GM18867 (cell line): Measurements from ENCODE around the gene LRMDA.
"Not testable (repeated sequence)": the region's sequence is repeated elsewhere in the genome, so short reads cannot be mapped to it uniquely, and the experiment has no call there.

Experiments used
- ATAC-seq: cut with Tn5 transposase; IDR thresholded peaks from one replicate; pipeline ENCODE4 v1.9.1; 2021; ENCODE audit warnings: mild to moderate bottlenecking, moderate library complexity; ENCODE audit not compliant: unreplicated experiment

The LRMDA gene

GRCh38 chr10:75605795-75606194, 174.4 kb downstream of the LRMDA start:
- ATAC-seq = not testable (repeated sequence)

DNA sequence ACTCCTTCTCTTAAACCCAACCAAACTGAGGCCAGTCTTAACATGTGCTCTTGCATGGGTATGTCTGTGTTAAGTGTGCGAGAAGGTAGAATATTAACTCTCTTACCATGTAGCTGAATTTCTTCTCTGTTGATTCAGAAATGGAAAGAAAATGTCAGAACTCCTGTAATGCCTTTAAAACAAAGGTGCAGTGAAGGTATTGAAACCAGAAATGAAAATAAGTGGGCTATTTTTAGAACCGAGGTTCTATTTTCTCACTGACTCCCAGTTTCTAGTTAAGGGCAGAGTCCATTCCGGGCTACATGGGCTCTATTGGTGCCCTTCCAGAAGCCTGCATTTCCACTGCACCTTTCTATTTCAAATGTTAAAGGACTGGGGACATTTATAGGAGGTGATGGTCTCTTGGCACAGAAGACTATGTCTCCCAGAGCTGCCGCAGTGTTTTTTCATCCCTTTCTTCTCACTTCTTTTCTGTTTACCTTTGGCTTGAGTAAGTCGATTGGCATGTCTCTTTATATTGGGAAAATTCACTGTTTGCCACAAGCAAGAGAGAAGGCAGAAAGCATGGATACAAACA, 174.9 kb downstream of the LRMDA start:
- ATAC-seq = peak; percentile 65

DNA sequence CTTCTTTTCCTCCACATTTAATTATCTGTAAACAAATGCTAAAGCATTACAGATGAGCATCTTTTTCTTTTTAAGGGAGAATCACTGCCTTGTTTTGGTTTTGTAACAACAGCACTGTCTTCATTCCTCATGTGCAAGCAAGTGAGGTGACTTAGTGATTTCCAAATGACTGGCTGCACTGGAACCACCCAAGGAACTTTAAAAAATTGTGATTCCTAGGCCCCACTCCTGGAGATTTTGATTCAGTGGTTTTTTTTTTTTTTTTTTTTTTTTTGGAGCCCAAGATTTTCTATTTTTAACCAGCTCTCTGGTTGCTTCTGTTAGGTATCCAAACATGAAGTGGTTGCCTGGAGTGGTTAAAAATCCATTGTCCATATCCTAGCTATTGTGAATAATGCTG, 176.2 kb downstream of the LRMDA start:
- ATAC-seq = no peak

DNA sequence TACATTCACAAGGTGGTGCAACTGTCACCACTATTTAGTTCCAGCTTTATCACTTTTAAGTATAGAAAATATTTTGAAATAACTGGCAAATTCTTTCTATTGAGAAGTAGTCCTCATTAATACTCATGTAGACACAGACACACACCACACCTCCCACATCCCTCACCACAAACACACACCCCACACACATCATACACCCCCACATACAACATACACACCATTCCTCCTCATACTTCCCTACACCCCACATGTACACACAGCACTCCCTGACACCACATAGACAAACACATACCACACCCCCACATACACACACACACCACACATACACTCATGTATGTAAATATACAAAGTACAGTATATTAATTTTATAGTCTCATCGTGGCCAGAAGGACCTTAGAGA, 178.8 kb downstream of the LRMDA start:
- ATAC-seq = no peak

DNA sequence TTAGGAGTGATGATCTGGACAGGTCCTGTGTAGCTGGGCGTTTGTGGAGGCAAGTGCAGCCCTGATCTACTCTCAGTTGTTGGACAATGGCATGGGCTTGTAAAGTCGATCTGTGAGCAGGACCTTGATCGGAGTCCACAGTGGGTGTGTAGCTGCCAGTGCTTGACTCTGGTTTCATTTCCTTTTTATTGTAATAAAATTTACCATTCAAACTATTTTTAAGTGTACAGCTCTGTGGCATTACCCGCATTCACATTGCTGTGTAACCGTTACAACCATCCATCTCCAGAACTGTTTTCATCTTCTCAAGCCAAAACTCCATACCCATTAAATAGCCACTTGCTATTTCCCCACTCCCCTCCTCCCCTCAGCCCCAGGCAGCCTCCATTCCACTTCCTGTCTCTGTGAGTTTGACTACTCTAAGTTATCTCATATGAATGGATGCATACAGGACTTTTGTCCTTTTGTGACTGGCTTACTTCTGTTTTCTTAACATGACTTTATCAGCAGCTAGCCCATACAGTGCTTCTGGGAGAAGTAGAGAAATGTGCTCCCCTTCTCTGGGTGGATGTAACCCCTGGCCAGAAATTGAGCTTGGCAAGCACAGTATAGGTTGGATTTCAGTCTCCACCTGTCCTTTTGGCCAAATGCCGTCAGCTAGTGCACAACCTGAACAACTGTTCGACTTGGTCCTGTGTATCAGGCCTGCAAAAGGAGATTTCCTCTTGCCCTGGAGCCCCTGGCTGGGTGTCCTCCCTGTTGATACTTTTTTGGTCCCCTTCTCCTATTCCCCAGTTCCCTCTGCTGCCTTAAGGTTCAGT, 180.0 kb downstream of the LRMDA start:
- ATAC-seq = peak; percentile 53

GRCh38 chr10:75611993-75612372, 180.6 kb downstream of the LRMDA start:
- no peak for ATAC-seq

DNA sequence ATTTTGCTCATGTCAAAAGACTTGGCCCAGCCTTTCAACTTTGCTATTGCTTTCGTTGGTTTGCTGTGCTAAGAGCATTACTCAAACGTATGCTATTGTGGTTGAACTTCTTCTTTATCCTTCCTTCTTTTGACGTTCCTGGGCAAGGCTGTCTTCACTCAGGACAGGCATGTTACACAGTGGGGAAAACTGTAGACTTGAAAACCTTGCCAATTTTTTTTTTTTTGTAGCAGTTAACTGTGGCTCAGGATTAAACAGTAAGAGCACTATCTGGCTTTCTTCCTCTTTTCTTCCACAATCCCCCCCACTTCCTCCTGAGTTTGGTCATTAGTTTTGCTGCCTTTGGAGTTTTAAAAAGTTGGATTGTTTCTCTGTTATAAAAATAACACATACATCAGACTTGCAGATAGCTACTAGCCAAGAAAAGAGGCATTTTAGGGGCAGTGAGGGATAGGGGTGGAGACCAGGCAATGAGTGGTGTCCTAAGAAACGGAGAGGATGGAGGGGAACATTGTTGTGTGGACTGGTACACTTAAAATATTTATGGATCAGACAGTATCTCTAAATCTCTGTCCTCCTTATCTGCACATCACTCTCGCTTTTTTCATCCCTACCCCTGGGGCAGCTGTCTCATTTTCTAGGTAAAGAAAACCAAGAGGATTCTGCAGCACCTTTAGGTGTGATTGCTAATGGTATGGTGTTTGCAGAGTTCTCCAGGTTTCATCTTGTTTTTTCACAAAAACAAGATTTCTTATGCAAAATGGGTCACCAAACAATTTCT, 181.7 kb downstream of the LRMDA start:
- ATAC-seq = peak; percentile 2

DNA sequence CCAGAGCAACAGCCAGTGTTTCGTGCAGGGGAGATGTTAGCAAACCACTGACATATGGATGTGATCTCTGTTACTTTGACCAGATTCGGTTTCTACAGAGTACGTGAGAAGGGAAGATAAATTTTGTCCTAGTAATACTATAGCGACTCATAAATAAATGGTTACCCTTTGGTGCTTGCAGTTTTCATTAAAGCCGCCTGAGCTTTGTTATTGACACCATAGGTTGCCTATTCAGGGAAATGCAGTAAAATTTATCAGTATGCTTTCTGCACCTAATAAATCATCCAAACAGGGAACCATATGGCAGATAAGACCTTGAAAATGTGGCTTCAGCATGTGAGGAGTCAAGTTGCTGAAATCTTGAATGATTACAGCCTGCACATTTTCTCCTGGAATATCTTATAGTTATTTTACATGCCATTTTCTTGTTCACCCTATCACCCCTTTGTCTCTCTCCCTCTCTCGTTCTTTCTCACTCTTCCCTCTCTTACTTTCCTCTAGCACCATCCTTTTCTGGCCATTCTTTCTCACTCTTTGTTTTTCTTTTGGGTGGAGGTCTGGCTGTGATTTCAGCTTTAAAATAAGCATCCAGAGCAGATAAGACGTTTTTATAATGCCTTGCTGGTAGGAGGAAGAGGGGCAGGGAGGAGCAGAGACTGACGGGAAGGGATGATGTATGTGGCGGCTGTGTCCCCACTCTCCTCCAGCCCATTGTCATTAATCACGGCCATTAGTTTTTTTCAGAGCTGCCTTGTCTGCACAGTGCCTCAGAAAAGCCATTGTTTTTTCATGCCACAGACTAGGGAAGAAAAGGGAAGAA, 182.5 kb downstream of the LRMDA start:
- ATAC-seq = peak; percentile 39

DNA sequence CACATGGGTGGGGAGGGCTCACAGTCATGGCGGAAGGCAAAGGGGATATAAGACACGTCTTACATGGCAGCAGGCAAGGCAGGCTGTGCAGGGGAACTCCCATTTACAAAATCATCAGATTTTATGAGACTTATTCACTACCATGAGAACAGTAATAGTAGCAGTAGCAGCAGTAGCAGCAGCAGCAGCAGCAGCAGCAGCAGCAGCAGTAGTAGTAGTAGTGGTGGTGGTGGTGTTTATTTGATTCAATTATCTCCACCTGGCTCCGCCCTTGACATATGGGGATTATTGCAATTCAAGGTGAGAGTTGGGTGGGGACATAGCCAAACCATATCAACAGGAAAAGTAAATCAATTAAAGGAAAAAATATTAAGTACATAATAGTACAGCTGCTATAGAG, 184.7 kb downstream of the LRMDA start:
- ATAC-seq = no peak

- ATAC-seq = no peak
Measured at GRCh38 chr10:75616874-75617478, 185.6 kb downstream of the LRMDA start.

GRCh38 chr10:75617485-75618155, 186.2 kb downstream of the LRMDA start:
- no peak for ATAC-seq

- ATAC-seq = no peak
Measured at GRCh38 chr10:75619635-75620034, 188.2 kb downstream of the LRMDA start.

DNA sequence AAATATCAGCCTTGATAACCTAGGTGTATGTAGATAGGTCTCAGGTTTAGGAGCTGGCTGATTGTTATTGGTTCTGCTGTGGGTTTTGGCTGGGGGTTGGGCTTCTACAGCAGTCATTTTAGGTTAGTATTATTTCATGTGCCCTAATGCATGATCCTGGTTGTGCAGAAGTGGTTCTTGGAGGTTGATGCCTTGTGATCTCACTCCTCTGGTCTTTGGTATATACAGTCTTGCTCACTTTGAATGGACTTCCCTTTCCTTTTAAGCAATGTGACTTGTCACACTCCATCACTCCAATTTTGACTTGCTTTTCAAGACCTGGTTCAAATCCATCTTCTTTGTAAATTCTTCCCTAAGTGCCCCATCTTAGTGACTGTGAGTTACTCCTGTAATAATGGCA, 188.9 kb downstream of the LRMDA start:
- no peak for ATAC-seq

GRCh38 chr10:75621003-75621402, 189.6 kb downstream of the LRMDA start:
- not testable (repeated sequence) for ATAC-seq

- ATAC-seq = no peak
Measured at GRCh38 chr10:75622503-75622902, 191.1 kb downstream of the LRMDA start.

- no peak for ATAC-seq
Measured at GRCh38 chr10:75623310-75624093, 192.1 kb downstream of the LRMDA start.

- ATAC-seq = no peak
Measured at GRCh38 chr10:75624638-75625037, 193.2 kb downstream of the LRMDA start.

- ATAC-seq = no peak
Measured at GRCh38 chr10:75630746-75631145, 199.3 kb downstream of the LRMDA start.

- no peak for ATAC-seq
Measured at GRCh38 chr10:75632805-75633462, 201.5 kb downstream of the LRMDA start.
